Measurements from ENCODE around the gene GPR89A.

DNA sequence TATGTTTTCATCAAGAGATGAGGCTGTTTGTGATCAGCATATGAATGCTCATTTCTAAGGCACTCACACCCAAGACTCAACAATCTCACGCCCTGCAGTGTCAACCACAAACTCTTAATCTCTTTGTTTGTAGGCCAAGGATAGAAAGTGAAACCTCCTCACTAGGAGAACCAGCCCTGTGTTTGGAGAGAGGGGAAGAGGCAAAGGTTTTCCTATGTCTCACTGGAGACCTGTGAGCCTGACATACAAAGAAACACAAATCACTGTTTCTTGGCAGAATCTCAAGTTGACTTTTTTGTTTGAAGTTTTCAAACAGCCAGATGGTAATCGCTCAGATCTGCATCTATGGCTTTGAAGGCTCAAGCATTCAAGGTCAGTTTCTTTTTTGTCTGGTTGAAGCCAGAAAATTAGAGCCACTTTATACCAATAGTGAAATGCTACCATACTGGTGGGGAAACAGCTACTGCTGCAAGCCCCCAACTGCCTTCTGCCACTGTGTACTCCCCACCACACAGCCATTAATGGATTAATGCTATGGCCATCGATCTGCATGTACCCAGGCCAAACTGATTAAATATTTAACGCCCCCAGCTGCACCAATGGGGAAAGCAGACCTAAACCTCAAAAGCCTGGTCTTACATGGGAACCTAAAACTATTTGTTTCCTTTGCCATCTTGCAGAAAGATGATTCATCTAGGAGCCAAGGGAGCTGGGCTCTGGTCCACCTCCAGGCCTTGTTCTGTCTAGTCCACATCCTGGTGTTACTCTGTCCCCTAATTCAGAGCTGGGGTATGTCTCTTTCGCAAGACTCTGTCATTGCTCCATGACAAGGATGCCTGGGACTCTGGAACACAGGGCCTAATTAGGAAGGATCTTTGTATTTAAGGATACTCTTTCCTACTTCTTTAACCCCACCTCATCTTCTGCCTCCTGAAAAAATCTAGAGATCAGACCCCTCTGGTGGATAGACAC, 83.1 kb downstream of the GPR89A start:
- TF ChIP-seq POLR2A (IDR thresholded peaks at IDR 0.05): no peak
- TF ChIP-seq, protein P1, sequence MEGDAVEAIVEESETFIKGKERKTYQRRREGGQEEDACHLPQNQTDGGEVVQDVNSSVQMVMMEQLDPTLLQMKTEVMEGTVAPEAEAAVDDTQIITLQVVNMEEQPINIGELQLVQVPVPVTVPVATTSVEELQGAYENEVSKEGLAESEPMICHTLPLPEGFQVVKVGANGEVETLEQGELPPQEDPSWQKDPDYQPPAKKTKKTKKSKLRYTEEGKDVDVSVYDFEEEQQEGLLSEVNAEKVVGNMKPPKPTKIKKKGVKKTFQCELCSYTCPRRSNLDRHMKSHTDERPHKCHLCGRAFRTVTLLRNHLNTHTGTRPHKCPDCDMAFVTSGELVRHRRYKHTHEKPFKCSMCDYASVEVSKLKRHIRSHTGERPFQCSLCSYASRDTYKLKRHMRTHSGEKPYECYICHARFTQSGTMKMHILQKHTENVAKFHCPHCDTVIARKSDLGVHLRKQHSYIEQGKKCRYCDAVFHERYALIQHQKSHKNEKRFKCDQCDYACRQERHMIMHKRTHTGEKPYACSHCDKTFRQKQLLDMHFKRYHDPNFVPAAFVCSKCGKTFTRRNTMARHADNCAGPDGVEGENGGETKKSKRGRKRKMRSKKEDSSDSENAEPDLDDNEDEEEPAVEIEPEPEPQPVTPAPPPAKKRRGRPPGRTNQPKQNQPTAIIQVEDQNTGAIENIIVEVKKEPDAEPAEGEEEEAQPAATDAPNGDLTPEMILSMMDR (IDR thresholded peaks at IDR 0.05): no peak
